HG03520 (cell line): ENCODE measurements around the gene FAM221B.

Experiments used
- ATAC-seq: cut with Tn5 transposase; IDR thresholded peaks from one replicate; pipeline ENCODE4 v1.9.1; 2021; ENCODE audit warnings: mild to moderate bottlenecking, moderate library complexity; ENCODE audit not compliant: unreplicated experiment

FAM221B gene

GRCh38 chr9:35792024-35792813, 36.3 kb downstream of the FAM221B start:
- no peak for ATAC-seq

GRCh38 chr9:35791297-35791921, 37.1 kb downstream of the FAM221B start, which contains the start of gene NPR2:
NPR2 (plus strand) TSS chr9:35791591; CDS start chr9:35792409, 818 bp downstream.
- no peak for ATAC-seq

- ATAC-seq: no peak
Observed at GRCh38 chr9:35790385-35791296, 37.9 kb downstream of the FAM221B start.

DNA sequence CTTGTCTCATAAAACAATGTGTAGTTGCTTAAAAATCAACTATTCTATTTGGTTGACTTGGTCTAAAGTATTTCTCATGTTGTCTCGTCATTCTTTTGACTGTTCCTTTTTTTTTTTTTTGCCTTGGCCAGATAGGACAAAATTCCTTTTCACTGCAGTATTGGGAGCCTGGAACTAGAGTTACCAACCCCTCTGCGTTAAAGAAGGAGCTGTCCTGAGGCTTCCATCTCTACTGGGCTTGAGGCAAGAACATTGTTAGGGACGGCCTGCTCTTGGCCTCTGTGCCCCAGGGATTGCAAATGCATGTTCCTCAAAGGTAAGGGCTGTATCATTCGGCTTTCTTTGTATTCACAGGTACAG, 38.5 kb downstream of the FAM221B start:
- no peak for ATAC-seq

GRCh38 chr9:35789541-35789940, 39.0 kb downstream of the FAM221B start:
- no peak for ATAC-seq

DNA sequence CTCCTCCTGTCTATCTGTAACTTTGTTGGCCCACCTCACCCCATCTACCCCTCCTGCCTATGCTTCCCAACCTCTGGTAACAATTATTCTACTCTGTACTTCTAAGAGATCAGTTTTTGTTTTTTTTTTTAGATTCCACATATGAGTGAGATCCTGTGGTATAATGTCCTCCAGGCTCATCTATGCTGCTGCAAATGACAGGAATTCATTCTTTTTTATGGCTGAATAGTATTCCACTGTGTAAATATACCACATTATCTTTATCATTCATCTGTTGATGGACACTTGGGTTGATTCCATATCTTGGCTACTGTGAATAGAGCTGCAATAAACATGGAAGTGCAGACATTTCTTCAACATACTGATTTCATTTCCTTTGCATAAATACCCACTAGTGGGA, 45.1 kb downstream of the FAM221B start:
- no peak for ATAC-seq

- no peak for ATAC-seq
Observed at GRCh38 chr9:35781066-35781465, 47.5 kb downstream of the FAM221B start.

DNA sequence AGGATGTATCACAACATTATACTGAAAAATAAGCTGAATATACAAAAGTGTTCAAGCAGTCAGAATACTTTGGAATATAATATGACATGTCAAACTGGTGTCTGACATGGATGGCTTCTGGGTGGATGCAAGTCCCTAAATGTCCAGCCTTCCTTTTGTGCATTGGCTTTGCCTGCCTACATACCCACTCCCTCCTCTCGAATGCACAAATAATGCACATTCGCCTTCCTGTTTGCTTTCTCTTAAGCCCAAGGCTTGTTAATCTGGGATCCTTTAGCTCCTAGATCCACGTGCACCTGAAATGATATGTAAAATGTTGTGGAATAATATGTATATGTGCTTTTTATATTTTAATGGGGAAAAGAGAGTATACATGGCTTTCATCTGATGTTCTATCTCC, 50.0 kb downstream of the FAM221B start:
- ATAC-seq: no peak

- ATAC-seq: no peak
Observed at GRCh38 chr9:35776018-35776417, 52.5 kb downstream of the FAM221B start.

GRCh38 chr9:35774907-35775635, 53.5 kb downstream of the FAM221B start:
- ATAC-seq: no peak

DNA sequence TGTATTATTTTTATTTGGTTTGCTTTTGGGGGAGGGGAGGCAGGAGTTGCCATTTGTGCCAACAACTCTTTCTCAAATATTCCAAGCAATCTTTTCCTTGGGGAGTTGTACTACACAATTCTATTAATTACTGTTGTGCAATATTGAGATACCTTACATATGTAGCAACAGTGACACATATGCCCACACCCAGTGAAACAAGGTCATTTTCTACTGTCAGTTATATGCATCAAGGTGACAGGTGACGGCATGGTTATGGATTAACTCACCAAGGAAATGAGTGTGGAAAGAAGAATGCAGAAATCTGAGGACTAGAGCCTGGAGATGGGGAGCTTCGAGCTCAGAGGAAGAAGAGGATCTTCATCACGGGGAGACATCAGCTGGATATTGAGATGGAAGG, 56.6 kb downstream of the FAM221B start:
- ATAC-seq: no peak

- ATAC-seq: no peak
Observed at GRCh38 chr9:35771534-35771933, 57.0 kb downstream of the FAM221B start.

DNA sequence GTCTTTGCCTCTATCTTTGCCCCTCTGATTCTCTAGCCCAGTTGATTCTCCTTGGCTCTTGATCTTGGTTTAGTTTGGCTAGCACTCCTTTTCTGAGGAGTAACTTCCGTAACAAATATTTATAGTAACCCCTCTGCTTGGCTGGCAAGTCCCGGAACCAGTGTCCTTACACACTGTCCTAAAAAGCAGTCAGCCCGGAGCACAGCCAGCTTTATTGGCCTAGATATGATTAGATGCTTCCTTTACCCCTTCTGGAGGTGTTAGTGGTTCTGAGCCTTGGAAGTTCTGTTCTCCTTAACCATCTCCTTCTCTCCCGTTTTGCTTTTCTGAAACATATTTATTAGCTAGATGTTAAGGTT, 57.5 kb downstream of the FAM221B start:
- no peak for ATAC-seq

- no peak for ATAC-seq
Observed at GRCh38 chr9:35769763-35770162, 58.8 kb downstream of the FAM221B start.

DNA sequence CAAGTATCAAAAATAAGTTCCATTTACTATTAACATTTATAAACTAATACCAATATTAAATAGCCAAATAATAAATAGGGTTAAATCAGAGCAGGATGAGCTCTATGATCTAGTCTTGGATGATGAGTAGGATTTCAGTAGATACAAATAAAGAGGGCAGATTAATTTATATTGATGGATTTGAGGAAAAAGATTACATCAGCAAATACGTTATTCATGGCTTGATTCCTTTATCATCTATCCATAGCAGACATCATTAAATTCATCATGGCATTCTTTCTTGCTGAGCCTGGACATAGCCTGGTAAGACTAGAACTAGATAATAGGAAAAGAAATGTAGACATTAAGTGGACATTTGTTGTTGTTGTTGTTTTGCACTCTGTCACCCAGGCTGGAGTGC, 61.1 kb downstream of the FAM221B start:
- no peak for ATAC-seq

DNA sequence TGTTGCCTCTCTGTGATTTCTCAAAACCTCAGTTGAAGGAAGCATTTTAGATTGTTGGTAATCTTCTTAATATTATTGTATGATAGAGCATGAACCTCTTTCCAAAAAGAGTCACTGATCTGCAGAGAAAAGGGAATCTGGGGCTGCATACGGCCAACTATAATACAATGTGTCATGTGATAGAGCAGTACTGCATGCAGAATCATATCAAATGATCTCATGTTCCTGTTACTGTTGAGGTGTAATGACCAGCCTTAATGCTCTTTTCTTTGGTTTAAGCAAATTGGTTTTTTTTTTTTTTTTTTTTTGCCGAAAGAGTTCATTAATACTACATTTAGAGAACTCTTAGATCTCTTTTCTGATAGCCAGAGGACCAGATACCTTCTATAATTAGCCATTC, 61.5 kb downstream of the FAM221B start:
- no peak for ATAC-seq
